K562 (cell line): Measurements from ENCODE around the gene ACOT7. TPM values are rescaled to one million over a fixed set of nuclear protein-coding genes. Genes with fewer than 3 reads are reported as not detected.

Experiments used
- MAZ ChIP-seq, 2 experiments: fragments of 450-650 bp in 1 of 2; sonication (generic) in 1 of 2; formaldehyde crosslinking; IDR thresholded peaks in 1 of 2; conservative IDR thresholded peaks in 1 of 2; 2 replicates each; pipeline versions ENCODE4 v1.4.0 to v1.5.0; 2020; ENCODE audit warnings: mild to moderate bottlenecking in 1 of 2, missing genetic modification reagents in 1 of 2
- NRF1 ChIP-seq, 2 experiments: fragments of 450-650 bp; IDR thresholded peaks in 1 of 2; conservative IDR thresholded peaks in 1 of 2; 2 replicates each; pipeline ENCODE4 v1.6.1; 2014; ENCODE audit warnings: mild to moderate bottlenecking in 2 of 2
- RAD21 ChIP-seq, 2 experiments: fragments of 250-450 bp in 1 of 2; fragments of 450-650 bp in 1 of 2; sonication (Bioruptor Pico) in 1 of 2; formaldehyde crosslinking in 1 of 2; IDR thresholded peaks in 1 of 2; conservative IDR thresholded peaks in 1 of 2; 2 replicates each; pipeline versions ENCODE4 v1.4.0 to v1.8.0; 2020 to 2022; ENCODE audit warnings: mild to moderate bottlenecking in 2 of 2, moderate library complexity in 1 of 2
- RHOXF2B ChIP-seq: fragments of 250-450 bp; sonication (Bioruptor Pico); conservative IDR thresholded peaks from 2 replicates; pipeline ENCODE4 v1.5.1; 2021
- STAG1 ChIP-seq: sonication (generic); formaldehyde crosslinking; IDR thresholded peaks from 2 replicates; pipeline ENCODE4 v1.5.0; 2020; ENCODE audit warnings: missing genetic modification reagents, borderline replicate concordance
- YY1 ChIP-seq, 3 experiments: IDR thresholded peaks; 2 replicates each; pipeline ENCODE4 v1.6.1; 2011; ENCODE audit warnings: low read length in 2 of 3, mild to moderate bottlenecking in 2 of 3, moderate library complexity in 2 of 3, borderline replicate concordance in 1 of 3, control low read depth in 1 of 3, low read depth in 1 of 3; ENCODE audit not compliant: insufficient read depth in 3 of 3, insufficient replicate concordance in 2 of 3, control insufficient read depth in 1 of 3, insufficient read length in 1 of 3; ENCODE audit errors: extremely low read depth in 1 of 3
- ZNF224 ChIP-seq: sonication (generic); formaldehyde crosslinking; IDR thresholded peaks from 2 replicates; pipeline ENCODE4 v1.8.0; 2022; ENCODE audit warnings: mild to moderate bottlenecking, missing genetic modification reagents
- ZNF695 ChIP-seq: fragments of 450-650 bp; formaldehyde crosslinking; IDR thresholded peaks from 2 replicates; pipeline ENCODE4 v1.4.0; 2020; ENCODE audit warnings: mild to moderate bottlenecking, moderate library complexity
- polyA plus RNA-seq, 8 experiments: library from polyadenylated mRNA; depleted of rRNA in 4 of 8; stranded (reverse) in 5 of 8; unstranded in 3 of 8; fragments of >200 nt; fragmentation: Nextera tagmentation in 2 of 8; fragmentation: Illumina TruSeq in 1 of 8; extraction: Ambion mirVana in 2 of 8; extraction: Trizol in 1 of 8; gene quantifications; 2 replicates each; pipeline versions ENCODE4 v1.2.1 to v1.2.3, GENCODE V29; 2011 to 2014; ENCODE audit warnings: inconsistent platforms in 1 of 8, missing spikeins in 1 of 8
- total RNA-seq, 7 experiments: library from RNA; depleted of rRNA in 6 of 7; stranded (reverse); fragments of >200 nt in 6 of 7; fragmentation: Illumina TruSeq in 2 of 7; extraction: Trizol in 2 of 7; gene quantifications; 2 replicates each; pipeline versions ENCODE4 v1.2.1 to v1.2.3, GENCODE V29; 2011 to 2021; ENCODE audit warnings: low replicate concordance in 1 of 7
- TF ChIP-seq, protein P1 (sequence below): fragments of 250-450 bp; sonication (Bioruptor Pico); IDR thresholded peaks from 2 replicates; pipeline ENCODE4 v1.5.1; 2021; ENCODE audit warnings: mild to moderate bottlenecking
- TF ChIP-seq, protein P2 (sequence below): fragments of 250-450 bp; sonication (Bioruptor Pico); IDR thresholded peaks from 2 replicates; pipeline ENCODE4 v1.5.0; 2022; ENCODE audit warnings: mild to moderate bottlenecking
- TF ChIP-seq, protein P3 (sequence below), 2 experiments: fragments of 150-350 bp in 1 of 2; IDR thresholded peaks; 2 replicates each; pipeline ENCODE4 v1.6.1; 2012 to 2016; ENCODE audit warnings: low read depth in 2 of 2, low read length in 2 of 2, mild to moderate bottlenecking in 1 of 2, moderate library complexity in 1 of 2
- TF ChIP-seq, protein P4 (sequence below), 2 experiments: fragments of 450-650 bp in 1 of 2; sonication (generic) in 1 of 2; formaldehyde crosslinking in 1 of 2; IDR thresholded peaks in 1 of 2; conservative IDR thresholded peaks in 1 of 2; 2 replicates each; pipeline versions ENCODE4 v1.6.1 to v1.8.1; 2016 to 2023; ENCODE audit warnings: mild to moderate bottlenecking in 2 of 2, moderate library complexity in 2 of 2, inconsistent platforms in 1 of 2, missing genetic modification reagents in 1 of 2
- TF ChIP-seq, protein P5 (sequence below): IDR thresholded peaks from 2 replicates; pipeline ENCODE4 v1.6.1; 2011; ENCODE audit warnings: borderline replicate concordance, low read depth, mild to moderate bottlenecking, moderate library complexity, low read length; ENCODE audit not compliant: insufficient read depth, poor library complexity, severe bottlenecking

ACOT7 gene
- total and polyA plus RNA-seq, 9 of the 15 experiments (the other 6 are each of a cell fraction or from before 2014, with no cell fraction given), result 7.0 to 92.6 (median 37.2) TPM

DNA sequence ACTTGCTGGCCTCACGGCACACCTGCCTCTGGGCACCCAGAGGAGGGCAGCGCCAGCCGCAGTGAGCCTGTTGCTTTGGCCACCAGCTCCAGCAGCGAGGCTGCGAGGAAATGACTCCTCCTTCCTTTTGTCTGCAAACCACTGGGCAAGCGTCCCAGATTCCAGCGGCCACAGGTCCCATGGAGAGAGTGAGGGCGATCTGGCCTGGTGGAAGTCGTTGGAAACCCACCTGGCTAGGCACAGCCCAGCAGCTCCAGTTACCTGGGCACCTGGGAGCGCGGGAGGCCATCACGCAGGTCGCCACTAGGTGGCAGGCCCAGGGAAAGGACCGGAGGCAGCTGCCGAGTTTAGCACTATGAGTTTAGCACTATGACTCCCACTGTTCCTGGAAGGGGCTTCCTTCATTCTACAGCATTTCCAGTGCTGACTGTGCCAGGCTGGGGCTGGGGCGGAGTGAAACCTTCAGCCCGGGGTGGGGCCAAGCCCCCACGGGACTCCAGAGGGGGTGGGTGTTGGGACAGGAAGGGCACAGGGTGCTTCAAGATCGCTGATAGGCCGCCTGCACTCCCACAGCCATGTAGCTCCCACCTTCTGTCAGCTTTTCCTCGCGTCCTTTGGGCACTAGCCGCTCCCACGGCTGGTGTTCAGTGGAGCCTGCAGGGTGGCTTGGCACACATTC, 29.9 kb upstream of the ACOT7 start (continued):
- TF ChIP-seq, protein P1, sequence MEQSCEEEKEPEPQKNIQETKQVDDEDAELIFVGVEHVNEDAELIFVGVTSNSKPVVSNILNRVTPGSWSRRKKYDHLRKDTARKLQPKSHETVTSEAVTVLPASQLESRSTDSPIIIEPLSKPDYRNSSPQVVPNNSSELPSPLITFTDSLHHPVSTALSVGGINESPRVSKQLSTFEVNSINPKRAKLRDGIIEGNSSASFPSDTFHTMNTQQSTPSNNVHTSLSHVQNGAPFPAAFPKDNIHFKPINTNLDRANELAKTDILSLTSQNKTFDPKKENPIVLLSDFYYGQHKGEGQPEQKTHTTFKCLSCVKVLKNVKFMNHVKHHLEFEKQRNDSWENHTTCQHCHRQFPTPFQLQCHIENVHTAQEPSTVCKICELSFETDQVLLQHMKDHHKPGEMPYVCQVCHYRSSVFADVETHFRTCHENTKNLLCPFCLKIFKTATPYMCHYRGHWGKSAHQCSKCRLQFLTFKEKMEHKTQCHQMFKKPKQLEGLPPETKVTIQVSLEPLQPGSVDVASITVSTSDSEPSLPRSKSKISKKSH, result no peak
- TF ChIP-seq, protein P2, sequence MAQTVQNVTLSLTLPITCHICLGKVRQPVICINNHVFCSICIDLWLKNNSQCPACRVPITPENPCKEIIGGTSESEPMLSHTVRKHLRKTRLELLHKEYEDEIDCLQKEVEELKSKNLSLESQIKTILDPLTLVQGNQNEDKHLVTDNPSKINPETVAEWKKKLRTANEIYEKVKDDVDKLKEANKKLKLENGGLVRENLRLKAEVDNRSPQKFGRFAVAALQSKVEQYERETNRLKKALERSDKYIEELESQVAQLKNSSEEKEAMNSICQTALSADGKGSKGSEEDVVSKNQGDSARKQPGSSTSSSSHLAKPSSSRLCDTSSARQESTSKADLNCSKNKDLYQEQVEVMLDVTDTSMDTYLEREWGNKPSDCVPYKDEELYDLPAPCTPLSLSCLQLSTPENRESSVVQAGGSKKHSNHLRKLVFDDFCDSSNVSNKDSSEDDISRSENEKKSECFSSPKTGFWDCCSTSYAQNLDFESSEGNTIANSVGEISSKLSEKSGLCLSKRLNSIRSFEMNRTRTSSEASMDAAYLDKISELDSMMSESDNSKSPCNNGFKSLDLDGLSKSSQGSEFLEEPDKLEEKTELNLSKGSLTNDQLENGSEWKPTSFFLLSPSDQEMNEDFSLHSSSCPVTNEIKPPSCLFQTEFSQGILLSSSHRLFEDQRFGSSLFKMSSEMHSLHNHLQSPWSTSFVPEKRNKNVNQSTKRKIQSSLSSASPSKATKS, result no peak
- TF ChIP-seq, protein P3, sequence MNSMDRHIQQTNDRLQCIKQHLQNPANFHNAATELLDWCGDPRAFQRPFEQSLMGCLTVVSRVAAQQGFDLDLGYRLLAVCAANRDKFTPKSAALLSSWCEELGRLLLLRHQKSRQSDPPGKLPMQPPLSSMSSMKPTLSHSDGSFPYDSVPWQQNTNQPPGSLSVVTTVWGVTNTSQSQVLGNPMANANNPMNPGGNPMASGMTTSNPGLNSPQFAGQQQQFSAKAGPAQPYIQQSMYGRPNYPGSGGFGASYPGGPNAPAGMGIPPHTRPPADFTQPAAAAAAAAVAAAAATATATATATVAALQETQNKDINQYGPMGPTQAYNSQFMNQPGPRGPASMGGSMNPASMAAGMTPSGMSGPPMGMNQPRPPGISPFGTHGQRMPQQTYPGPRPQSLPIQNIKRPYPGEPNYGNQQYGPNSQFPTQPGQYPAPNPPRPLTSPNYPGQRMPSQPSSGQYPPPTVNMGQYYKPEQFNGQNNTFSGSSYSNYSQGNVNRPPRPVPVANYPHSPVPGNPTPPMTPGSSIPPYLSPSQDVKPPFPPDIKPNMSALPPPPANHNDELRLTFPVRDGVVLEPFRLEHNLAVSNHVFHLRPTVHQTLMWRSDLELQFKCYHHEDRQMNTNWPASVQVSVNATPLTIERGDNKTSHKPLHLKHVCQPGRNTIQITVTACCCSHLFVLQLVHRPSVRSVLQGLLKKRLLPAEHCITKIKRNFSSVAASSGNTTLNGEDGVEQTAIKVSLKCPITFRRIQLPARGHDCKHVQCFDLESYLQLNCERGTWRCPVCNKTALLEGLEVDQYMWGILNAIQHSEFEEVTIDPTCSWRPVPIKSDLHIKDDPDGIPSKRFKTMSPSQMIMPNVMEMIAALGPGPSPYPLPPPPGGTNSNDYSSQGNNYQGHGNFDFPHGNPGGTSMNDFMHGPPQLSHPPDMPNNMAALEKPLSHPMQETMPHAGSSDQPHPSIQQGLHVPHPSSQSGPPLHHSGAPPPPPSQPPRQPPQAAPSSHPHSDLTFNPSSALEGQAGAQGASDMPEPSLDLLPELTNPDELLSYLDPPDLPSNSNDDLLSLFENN (IDR thresholded peaks at IDR 0.05; ENCODE audit: low read depth in 2 of 2, low read length in 2 of 2), result no peak
- TF ChIP-seq MAZ (CRISPR knock-in tag; conservative IDR thresholded peaks at IDR 0.05 in 1 of 2, IDR thresholded peaks at IDR 0.05 in 1 of 2) (peak in 1 of 2 experiments; percentile 28; a peak in 1 of 4 replicates), YY1 (IDR thresholded peaks at IDR 0.05; ENCODE audit: borderline replicate concordance in 1 of 3, control insufficient read depth in 1 of 3, extremely low read depth in 1 of 3, insufficient read depth in 3 of 3, insufficient read length in 1 of 3, insufficient replicate concordance in 2 of 3, low read depth in 1 of 3, low read length in 2 of 3) (peak in 2 of 3 experiments; percentile 38 to 76), RAD21 (CRISPR knock-in tag; conservative IDR thresholded peaks at IDR 0.05 in 1 of 2, IDR thresholded peaks at IDR 0.05 in 1 of 2) (peak in 1 of 2 experiments; percentile 77; a peak in 2 of 4 replicates), STAG1 (CRISPR knock-in tag) (peak; percentile 54; the same call in 1 of the 2 replicates), NRF1 (conservative IDR thresholded peaks at IDR 0.05 in 1 of 2, IDR thresholded peaks at IDR 0.05 in 1 of 2) (peak; percentile 13 to 37; a peak in 1 of 4 replicates), RHOXF2B (CRISPR knock-in tag) (no peak), ZNF695 (CRISPR knock-in tag) (no peak), ZNF224 (CRISPR knock-in tag) (no peak)
- TF ChIP-seq, protein P4, sequence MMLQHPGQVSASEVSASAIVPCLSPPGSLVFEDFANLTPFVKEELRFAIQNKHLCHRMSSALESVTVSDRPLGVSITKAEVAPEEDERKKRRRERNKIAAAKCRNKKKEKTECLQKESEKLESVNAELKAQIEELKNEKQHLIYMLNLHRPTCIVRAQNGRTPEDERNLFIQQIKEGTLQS (IDR thresholded peaks at IDR 0.05), result no peak
- TF ChIP-seq, protein P4 (CRISPR knock-in tag; conservative IDR thresholded peaks at IDR 0.05), result no peak
- TF ChIP-seq, protein P5, sequence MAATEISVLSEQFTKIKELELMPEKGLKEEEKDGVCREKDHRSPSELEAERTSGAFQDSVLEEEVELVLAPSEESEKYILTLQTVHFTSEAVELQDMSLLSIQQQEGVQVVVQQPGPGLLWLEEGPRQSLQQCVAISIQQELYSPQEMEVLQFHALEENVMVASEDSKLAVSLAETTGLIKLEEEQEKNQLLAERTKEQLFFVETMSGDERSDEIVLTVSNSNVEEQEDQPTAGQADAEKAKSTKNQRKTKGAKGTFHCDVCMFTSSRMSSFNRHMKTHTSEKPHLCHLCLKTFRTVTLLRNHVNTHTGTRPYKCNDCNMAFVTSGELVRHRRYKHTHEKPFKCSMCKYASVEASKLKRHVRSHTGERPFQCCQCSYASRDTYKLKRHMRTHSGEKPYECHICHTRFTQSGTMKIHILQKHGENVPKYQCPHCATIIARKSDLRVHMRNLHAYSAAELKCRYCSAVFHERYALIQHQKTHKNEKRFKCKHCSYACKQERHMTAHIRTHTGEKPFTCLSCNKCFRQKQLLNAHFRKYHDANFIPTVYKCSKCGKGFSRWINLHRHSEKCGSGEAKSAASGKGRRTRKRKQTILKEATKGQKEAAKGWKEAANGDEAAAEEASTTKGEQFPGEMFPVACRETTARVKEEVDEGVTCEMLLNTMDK, result peak; percentile 31
